ENCODE data around the gene STX12.
"Not testable (repeated sequence)": the region's sequence is repeated elsewhere in the genome, so short reads cannot be mapped to it uniquely, and the experiment has no call there.

Gene STX12

GRCh38 chr1:27807385-27807784, 34.4 kb downstream of the STX12 start:
- no peak for DNase-seq (ENCODE audit: low spot score)
- no peak for TF ChIP-seq CTCF (IDR thresholded peaks at IDR 0.05; ENCODE audit: extremely low read depth, insufficient read depth, missing control alignments)
- in situ Hi-C loops (cut with MboI; ENCODE audit: low pct_unique_long_range_greater_than_20kb, low sequenced_read_pairs, unreplicated experiment) = no loop called here

GRCh38 chr1:27808131-27808530, 35.1 kb downstream of the STX12 start:
- DNase-seq (ENCODE audit: low spot score); in situ Hi-C loops (cut with MboI; ENCODE audit: low pct_unique_long_range_greater_than_20kb, low sequenced_read_pairs, unreplicated experiment): not testable (repeated sequence)

GRCh38 chr1:27809883-27810282, 36.9 kb downstream of the STX12 start:
- TF ChIP-seq CTCF (IDR thresholded peaks at IDR 0.05; ENCODE audit: extremely low read depth, insufficient read depth, missing control alignments) = no peak
- no peak for DNase-seq (ENCODE audit: low spot score)
- in situ Hi-C loops (cut with MboI; ENCODE audit: low pct_unique_long_range_greater_than_20kb, low sequenced_read_pairs, unreplicated experiment) = no loop called here

GRCh38 chr1:27811741-27812500, 38.9 kb downstream of the STX12 start:
- no peak for DNase-seq (ENCODE audit: low spot score)
- TF ChIP-seq CTCF (IDR thresholded peaks at IDR 0.05; ENCODE audit: extremely low read depth, insufficient read depth, missing control alignments) = no peak
- in situ Hi-C loops (cut with MboI; ENCODE audit: low pct_unique_long_range_greater_than_20kb, low sequenced_read_pairs, unreplicated experiment) = no loop called here

- DNase-seq (ENCODE audit: low spot score) = no peak
- no peak for TF ChIP-seq CTCF (IDR thresholded peaks at IDR 0.05; ENCODE audit: extremely low read depth, insufficient read depth, missing control alignments)
- in situ Hi-C loops (cut with MboI; ENCODE audit: low pct_unique_long_range_greater_than_20kb, low sequenced_read_pairs, unreplicated experiment) = no loop called here
Observed at GRCh38 chr1:27816921-27817630, 44.1 kb downstream of the STX12 start.

GRCh38 chr1:27821761-27822315, 48.8 kb downstream of the STX12 start:
- in situ Hi-C loops (cut with MboI; ENCODE audit: low pct_unique_long_range_greater_than_20kb, low sequenced_read_pairs, unreplicated experiment) = no loop called here
- no peak for DNase-seq (ENCODE audit: low spot score)
- TF ChIP-seq CTCF (IDR thresholded peaks at IDR 0.05; ENCODE audit: extremely low read depth, insufficient read depth, missing control alignments) = no peak

GRCh38 chr1:27823784-27824183, 50.8 kb downstream of the STX12 start:
- in situ Hi-C loops (cut with MboI; ENCODE audit: low pct_unique_long_range_greater_than_20kb, low sequenced_read_pairs, unreplicated experiment) = no loop called here
- TF ChIP-seq CTCF (IDR thresholded peaks at IDR 0.05; ENCODE audit: extremely low read depth, insufficient read depth, missing control alignments) = no peak
- DNase-seq (ENCODE audit: low spot score) = no peak
